Activated CD4-positive, alpha-beta memory T cell treated with anti-CD3 and anti-CD28 coated beads, Interleukin-2, amount 10 ng/mL, durations not matched to agents 7 days and 5 days (primary cell): ENCODE measurements around the gene FAM171A2. TPM values are rescaled to one million over a fixed set of nuclear protein-coding genes. Genes with fewer than 3 reads are reported as not detected.

ENCODE experiments used
- CTCF ChIA-PET: fragments of 350-600 bp; sonication (Branson Sonifier 250); formaldehyde crosslinking; loops from one replicate; lab custom pipeline; 2021; ENCODE audit warnings: antibody characterized with exemption, inconsistent platforms; lab: Charles Lee
- POLR2A ChIA-PET: fragments of 350-600 bp; sonication (Branson Sonifier 250); formaldehyde crosslinking; loops from one replicate; lab custom pipeline; 2021; ENCODE audit warnings: antibody characterized with exemption; lab: Charles Lee
- DNase-seq: peaks from one replicate; pipeline ENCODE4 v3.0.0-alpha.2; 2020
- H3K27ac Mint-ChIP-seq: one replicate; pipeline ENCODE4 v1.8.0; 2021; ENCODE audit warnings: mild to moderate bottlenecking, mixed read lengths
- H3K27me3 Mint-ChIP-seq: one replicate; pipeline ENCODE4 v1.8.0; 2021; ENCODE audit warnings: mixed read lengths
- H3K36me3 Mint-ChIP-seq: one replicate; pipeline ENCODE4 v1.8.0; 2021; ENCODE audit warnings: low read depth, mixed read lengths
- H3K4me1 Mint-ChIP-seq: one replicate; pipeline ENCODE4 v1.8.0; 2021; ENCODE audit warnings: mixed read lengths
- H3K4me3 Mint-ChIP-seq: one replicate; pipeline ENCODE4 v1.8.0; 2021; ENCODE audit warnings: mild to moderate bottlenecking, mixed read lengths
- H3K9me3 Mint-ChIP-seq: one replicate; pipeline ENCODE4 v1.8.0; 2021; ENCODE audit warnings: mixed read lengths
- total RNA-seq, 2 experiments: library from RNA; stranded (reverse); gene quantifications; one replicate each; pipeline ENCODE4 v1.2.3, GENCODE V29; 2021

Gene FAM171A2
- total RNA-seq, 2 experiments from 2014 or later: 0.10 TPM; not detected in 1

GRCh38 chr17:44354582-44355561 lies 8.8 kb downstream of the FAM171A2 start:
- peaks cover 13% of the 10 kb centered on the region for H3K36me3 Mint-ChIP-seq
- ChIA-PET CTCF (interaction anchor here (0.9 to 3.0 kb wide), 9 partner anchors 8 to 168 kb away, joined by 3 to 17 read pairs (median 4); partner anchors contain the start of genes FAM171A2 and GRN), POLR2A (interaction anchor here (1.0 to 2.2 kb wide), 4 partner anchors 8 to 145 kb away, joined by 3 to 8 read pairs (median 6); partner anchors contain the start of genes FAM171A2 and GRN)
- no peak overlapping the region for H3K4me3 Mint-ChIP-seq
- peak; percentile 58 for DNase-seq
- peaks cover 3% of the 10 kb centered on the region for H3K4me1 Mint-ChIP-seq
- H3K27ac Mint-ChIP-seq: no peak overlapping the region
- H3K9me3 Mint-ChIP-seq: no peaks in the 10 kb centered on the region
- H3K27me3 Mint-ChIP-seq: peaks cover 12% of the 10 kb centered on the region

- ChIA-PET CTCF (interaction anchor here (0.6 to 3.0 kb wide), 10 partner anchors 8 to 169 kb away, joined by 3 to 17 read pairs (median 4); partner anchors contain the start of genes FAM171A2 and GRN), POLR2A (interaction anchor here (1.1 to 2.2 kb wide), 4 partner anchors 9 to 144 kb away, joined by 3 to 8 read pairs (median 6); partner anchors contain the start of gene FAM171A2)
- Mint-ChIP-seq H3K36me3 (peaks cover 13% of the 10 kb centered on the region), H3K4me1 (peaks cover 3% of the 10 kb centered on the region), H3K27me3 (peaks cover 12% of the 10 kb centered on the region), H3K27ac (no peak overlapping the region), H3K9me3 (no peaks in the 10 kb centered on the region), H3K4me3 (peak overlapping the region; percentile 24)
- DNase-seq: no peak
Observed at GRCh38 chr17:44353672-44354331, 9.9 kb downstream of the FAM171A2 start.

DNA sequence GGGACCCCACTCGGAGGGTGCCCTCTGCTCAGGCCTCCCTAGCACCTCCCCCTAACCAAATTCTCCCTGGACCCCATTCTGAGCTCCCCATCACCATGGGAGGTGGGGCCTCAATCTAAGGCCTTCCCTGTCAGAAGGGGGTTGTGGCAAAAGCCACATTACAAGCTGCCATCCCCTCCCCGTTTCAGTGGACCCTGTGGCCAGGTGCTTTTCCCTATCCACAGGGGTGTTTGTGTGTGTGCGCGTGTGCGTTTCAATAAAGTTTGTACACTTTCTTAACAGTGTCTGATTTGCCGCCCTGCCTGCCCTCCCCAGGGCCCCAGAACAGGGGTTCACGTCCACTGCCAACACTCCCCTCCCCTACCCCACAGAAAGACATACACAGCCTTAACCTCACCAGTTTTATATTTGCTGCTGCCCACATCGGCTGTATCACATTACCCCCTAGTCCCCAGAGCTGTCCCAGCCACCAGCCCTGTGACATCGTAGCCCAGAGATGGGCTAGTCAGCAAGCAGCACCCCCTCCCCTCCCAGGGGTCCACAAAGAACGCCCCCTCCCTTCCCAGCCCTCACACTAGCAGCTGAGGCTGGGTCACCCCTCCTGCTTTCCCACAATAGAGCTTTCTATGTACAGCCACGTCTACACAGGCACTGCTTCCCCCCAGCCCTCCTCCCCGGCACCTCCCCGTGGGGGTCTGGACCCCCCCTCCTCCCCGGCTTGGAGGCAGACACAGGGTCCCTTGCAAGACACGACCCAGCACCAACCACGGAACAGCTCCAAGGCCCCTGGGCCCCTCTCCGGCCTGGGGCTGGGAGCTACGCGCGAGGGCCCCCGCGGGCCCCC lies 10.6 kb downstream of the FAM171A2 start:
- H3K4me3 Mint-ChIP-seq: peak overlapping the region; percentile 40
- H3K4me1 Mint-ChIP-seq: peaks cover 11% of the 10 kb centered on the region
- H3K27ac Mint-ChIP-seq: no peak overlapping the region
- H3K9me3 Mint-ChIP-seq: no peaks in the 10 kb centered on the region
- H3K27me3 Mint-ChIP-seq: peaks cover 12% of the 10 kb centered on the region
- CTCF ChIA-PET: interaction anchor here (0.6 to 3.0 kb wide), 9 partner anchors 10 to 168 kb away, joined by 3 to 17 read pairs (median 3); partner anchors contain the start of gene FAM171A2
- no peak for DNase-seq
- POLR2A ChIA-PET: interaction anchor here (1.4 to 2.2 kb wide), 3 partner anchors 9 to 143 kb away, joined by 3 to 8 read pairs (median 6); partner anchors contain the start of gene FAM171A2
- H3K36me3 Mint-ChIP-seq: peaks cover 13% of the 10 kb centered on the region

- ChIA-PET CTCF (interaction anchor here (1.0 to 3.0 kb wide), 5 partner anchors 9 to 171 kb away, joined by 3 to 17 read pairs (median 3); partner anchors contain the start of gene FAM171A2), POLR2A (interaction anchor here (0.5 to 1.3 kb wide), 4 partner anchors 64 to 148 kb away, joined by 3 to 4 read pairs (median 3); no protein-coding TSS in a partner anchor)
- Mint-ChIP-seq H3K4me3 (no peak overlapping the region), H3K4me1 (peaks cover 14% of the 10 kb centered on the region), H3K9me3 (no peaks in the 10 kb centered on the region), H3K27me3 (peaks cover 12% of the 10 kb centered on the region), H3K36me3 (peaks cover 13% of the 10 kb centered on the region), H3K27ac (no peak overlapping the region)
- DNase-seq: no peak
Observed at GRCh38 chr17:44351961-44352827, 11.5 kb downstream of the FAM171A2 start.

DNA sequence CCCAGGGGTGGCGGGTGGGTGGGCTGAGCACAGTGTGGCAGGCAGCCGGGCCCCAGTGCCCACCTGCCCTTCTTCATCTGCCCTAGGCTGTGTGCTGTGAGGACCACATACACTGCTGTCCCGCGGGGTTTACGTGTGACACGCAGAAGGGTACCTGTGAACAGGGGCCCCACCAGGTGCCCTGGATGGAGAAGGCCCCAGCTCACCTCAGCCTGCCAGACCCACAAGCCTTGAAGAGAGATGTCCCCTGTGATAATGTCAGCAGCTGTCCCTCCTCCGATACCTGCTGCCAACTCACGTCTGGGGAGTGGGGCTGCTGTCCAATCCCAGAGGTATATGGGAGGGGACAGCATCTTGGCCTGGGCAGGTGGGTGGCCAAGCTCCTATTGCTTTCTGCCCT lies 12.2 kb downstream of the FAM171A2 start:
- POLR2A ChIA-PET: interaction anchor here (0.5 to 1.3 kb wide), 5 partner anchors 64 to 166 kb away, joined by 3 to 4 read pairs (median 3); no protein-coding TSS in a partner anchor
- CTCF ChIA-PET: interaction anchor here (0.6 to 2.9 kb wide), 7 partner anchors 10 to 1009 kb away, joined by 3 to 11 read pairs (median 3); no protein-coding TSS in a partner anchor
- Mint-ChIP-seq H3K27me3 (peaks cover 12% of the 10 kb centered on the region), H3K9me3 (no peaks in the 10 kb centered on the region), H3K27ac (no peak overlapping the region), H3K4me3 (no peak overlapping the region), H3K4me1 (peaks cover 16% of the 10 kb centered on the region), H3K36me3 (peaks cover 13% of the 10 kb centered on the region)
- DNase-seq: no peak

- Mint-ChIP-seq H3K27ac (no peak overlapping the region), H3K36me3 (peaks cover 13% of the 10 kb centered on the region), H3K4me1 (peaks cover 23% of the 10 kb centered on the region), H3K4me3 (no peak overlapping the region), H3K9me3 (no peaks in the 10 kb centered on the region), H3K27me3 (peaks cover 10% of the 10 kb centered on the region)
- POLR2A ChIA-PET: interaction anchor here (0.9 to 1.3 kb wide), 3 partner anchors 129 to 147 kb away, joined by 3 to 4 read pairs (median 3); no protein-coding TSS in a partner anchor
- CTCF ChIA-PET: interaction anchor here (0.6 to 2.9 kb wide), 9 partner anchors 12 to 1010 kb away, joined by 3 to 11 read pairs (median 3); partner anchors contain the start of gene FAM171A2
- peak; percentile 75 for DNase-seq
Observed at GRCh38 chr17:44350733-44351226, 12.9 kb downstream of the FAM171A2 start.

DNA sequence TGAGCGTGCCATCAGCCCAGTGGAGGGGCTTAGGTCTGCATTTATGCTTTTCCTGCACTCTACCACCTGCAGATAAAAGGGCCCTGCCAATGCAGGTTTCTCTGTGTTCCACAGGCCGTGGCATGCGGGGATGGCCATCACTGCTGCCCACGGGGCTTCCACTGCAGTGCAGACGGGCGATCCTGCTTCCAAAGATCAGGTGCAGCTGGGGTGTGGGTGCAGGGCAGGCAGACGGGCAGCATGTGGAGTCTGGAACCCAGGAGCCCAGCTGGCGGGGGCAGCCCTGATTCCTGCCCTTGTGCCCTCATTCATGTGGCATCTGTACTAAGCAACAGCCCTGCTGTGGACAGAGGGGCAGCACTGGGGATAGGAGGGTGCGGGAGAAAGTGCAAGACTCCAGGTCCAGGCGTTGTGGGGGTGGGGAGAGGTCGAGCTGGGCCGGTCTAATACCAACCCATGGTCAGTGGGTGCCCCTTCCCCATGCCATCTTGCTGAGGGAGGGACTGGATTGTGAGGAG lies 14.0 kb downstream of the FAM171A2 start:
- ChIA-PET CTCF (interaction anchor here (0.8 to 2.9 kb wide), 4 partner anchors 19 to 165 kb away, joined by 3 to 11 read pairs (median 6); no protein-coding TSS in a partner anchor), POLR2A (interaction anchor here (0.7 to 1.2 kb wide), 4 partner anchors 17 to 164 kb away, joined by 3 to 5 read pairs (median 4); partner anchors contain the start of gene ATXN7L3)
- Mint-ChIP-seq H3K36me3 (peaks cover 13% of the 10 kb centered on the region), H3K27me3 (peaks cover 5% of the 10 kb centered on the region), H3K27ac (no peak overlapping the region), H3K4me1 (peaks cover 33% of the 10 kb centered on the region), H3K9me3 (no peaks in the 10 kb centered on the region), H3K4me3 (no peak overlapping the region)
- no peak for DNase-seq

DNA sequence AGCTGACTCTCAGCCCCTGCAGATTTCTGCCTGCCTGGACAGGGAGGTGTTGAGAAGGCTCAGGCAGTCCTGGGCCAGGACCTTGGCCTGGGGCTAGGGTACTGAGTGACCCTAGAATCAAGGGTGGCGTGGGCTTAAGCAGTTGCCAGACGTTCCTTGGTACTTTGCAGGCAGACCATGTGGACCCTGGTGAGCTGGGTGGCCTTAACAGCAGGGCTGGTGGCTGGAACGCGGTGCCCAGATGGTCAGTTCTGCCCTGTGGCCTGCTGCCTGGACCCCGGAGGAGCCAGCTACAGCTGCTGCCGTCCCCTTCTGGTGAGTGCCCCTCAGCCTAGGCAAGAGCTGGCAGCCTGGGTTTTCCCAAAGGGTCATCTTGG lies 14.7 kb downstream of the FAM171A2 start:
- Mint-ChIP-seq H3K9me3 (no peaks in the 10 kb centered on the region), H3K36me3 (peaks cover 13% of the 10 kb centered on the region), H3K27ac (no peak overlapping the region), H3K27me3 (peaks cover 5% of the 10 kb centered on the region), H3K4me1 (peaks cover 33% of the 10 kb centered on the region), H3K4me3 (no peak overlapping the region)
- ChIA-PET POLR2A (interaction anchor here (0.7 to 1.2 kb wide), 2 partner anchors 16 to 149 kb away, joined by 4 to 5 read pairs; partner anchors contain the start of gene ATXN7L3), CTCF (interaction anchor here (2.4 to 2.9 kb wide), 2 partner anchors 9 to 139 kb away, joined by 6 to 9 read pairs; no protein-coding TSS in a partner anchor)
- no peak for DNase-seq

GRCh38 chr17:44348234-44348987 lies 15.2 kb downstream of the FAM171A2 start:
- Mint-ChIP-seq H3K27me3 (peaks cover 5% of the 10 kb centered on the region), H3K4me1 (peaks cover 33% of the 10 kb centered on the region), H3K9me3 (no peaks in the 10 kb centered on the region), H3K4me3 (no peak overlapping the region), H3K36me3 (peaks cover 13% of the 10 kb centered on the region), H3K27ac (no peak overlapping the region)
- ChIA-PET POLR2A (interaction anchor here (0.7 to 1.0 kb wide), 2 partner anchors 128 to 138 kb away, joined by 3 to 6 read pairs; no protein-coding TSS in a partner anchor), CTCF (interaction anchor here (1.0 to 2.9 kb wide), 4 partner anchors 10 to 139 kb away, joined by 3 to 9 read pairs (median 6); no protein-coding TSS in a partner anchor)
- DNase-seq: no peak
